Stimulated activated CD4-positive, alpha-beta T cell treated with anti-CD3 and anti-CD28 coated beads, Interleukin-4, amount 100 ng/mL, for 1 hour (primary cell): Measurements from ENCODE around the gene PELI3.
"Not testable (repeated sequence)": the region's sequence is repeated elsewhere in the genome, so short reads cannot be mapped to it uniquely, and the experiment has no call there.

Experiments
- DNase-seq: peaks from one replicate; pipeline ENCODE4 v3.0.0-alpha.2; 2020

Gene PELI3

GRCh38 chr11:66466225-66467033, at the start of gene PELI3:
PELI3 (plus strand) TSS chr11:66466905; CDS start chr11:66468129, 1,224 bp downstream.
- DNase-seq: peak; percentile 93

- peak; percentile 30 for DNase-seq
Observed at GRCh38 chr11:66417000-66417399, 49.7 kb upstream of the PELI3 start.

- DNase-seq: peak; percentile 67
Observed at GRCh38 chr11:66418168-66418985, 48.3 kb upstream of the PELI3 start.

- DNase-seq: no peak
Observed at GRCh38 chr11:66418986-66419308, 47.8 kb upstream of the PELI3 start.

- DNase-seq: no peak
Observed at GRCh38 chr11:66419825-66420224, 46.9 kb upstream of the PELI3 start.

- no peak for DNase-seq
Observed at GRCh38 chr11:66420671-66421476, 45.8 kb upstream of the PELI3 start, which contains the start of gene NPAS4. NPAS4 (plus strand) TSS chr11:66421035; CDS start chr11:66421180, 145 bp downstream.

- DNase-seq: peak; percentile 84
Observed at GRCh38 chr11:66421492-66422205, 45.1 kb upstream of the PELI3 start.

GRCh38 chr11:66426314-66426713, 40.4 kb upstream of the PELI3 start:
- no peak for DNase-seq

GRCh38 chr11:66428933-66429332, 37.8 kb upstream of the PELI3 start:
- DNase-seq: no peak

GRCh38 chr11:66429983-66430602, 36.6 kb upstream of the PELI3 start:
- DNase-seq: peak; percentile 78

- DNase-seq: not testable (repeated sequence)
Observed at GRCh38 chr11:66431287-66431686, 35.4 kb upstream of the PELI3 start.

- not testable (repeated sequence) for DNase-seq
Observed at GRCh38 chr11:66431871-66432329, 34.8 kb upstream of the PELI3 start.

GRCh38 chr11:66432597-66432996, 34.1 kb upstream of the PELI3 start:
- no peak for DNase-seq

GRCh38 chr11:66437979-66438503, 28.7 kb upstream of the PELI3 start:
- no peak for DNase-seq

GRCh38 chr11:66438504-66439466, 27.9 kb upstream of the PELI3 start, which contains the start of gene MRPL11:
MRPL11 (minus strand) TSS chr11:66438848; CDS start chr11:66438754, 94 bp downstream.
- peak; percentile 91 for DNase-seq

- DNase-seq: not testable (repeated sequence)
Observed at GRCh38 chr11:66440101-66440939, 26.4 kb upstream of the PELI3 start.

- DNase-seq: not testable (repeated sequence)
Observed at GRCh38 chr11:66440940-66441282, 25.8 kb upstream of the PELI3 start.

GRCh38 chr11:66443602-66444001, 23.1 kb upstream of the PELI3 start:
- DNase-seq: no peak

GRCh38 chr11:66447012-66447411, 19.7 kb upstream of the PELI3 start:
- DNase-seq: no peak
